ENCODE data around the gene TBC1D22A.
"Not testable (repeated sequence)": the region's sequence is repeated elsewhere in the genome, so short reads cannot be mapped to it uniquely, and the experiment has no call there.

TBC1D22A gene

GRCh38 chr22:47045691-47046410, 283.4 kb downstream of the TBC1D22A start:
- no peak for DNase-seq (ENCODE audit: low read depth in 2 of 2)

GRCh38 chr22:47046411-47047065, 284.1 kb downstream of the TBC1D22A start:
- no peak for DNase-seq (ENCODE audit: low read depth in 2 of 2)

- DNase-seq (ENCODE audit: low read depth in 2 of 2) = no peak
These were observed 285.1 kb downstream of the TBC1D22A start for GRCh38 chr22:47047321-47048122.

- no peak for DNase-seq (ENCODE audit: low read depth in 2 of 2)
These were observed 285.9 kb downstream of the TBC1D22A start for GRCh38 chr22:47048123-47049077.

GRCh38 chr22:47049078-47049624, 286.7 kb downstream of the TBC1D22A start:
- no peak for DNase-seq (ENCODE audit: low read depth in 2 of 2)

- DNase-seq (ENCODE audit: low read depth in 2 of 2) = not testable (repeated sequence)
These were observed 287.4 kb downstream of the TBC1D22A start for GRCh38 chr22:47049736-47050400.

GRCh38 chr22:47050401-47051051, 288.1 kb downstream of the TBC1D22A start:
- DNase-seq (ENCODE audit: low read depth in 2 of 2) = no peak

- DNase-seq (ENCODE audit: low read depth in 2 of 2) = no peak
These were observed 289.1 kb downstream of the TBC1D22A start for GRCh38 chr22:47051441-47052071.

GRCh38 chr22:47052236-47053012, 290.0 kb downstream of the TBC1D22A start:
- DNase-seq (ENCODE audit: low read depth in 2 of 2) = no peak

- no peak for DNase-seq (ENCODE audit: low read depth in 2 of 2)
These were observed 290.7 kb downstream of the TBC1D22A start for GRCh38 chr22:47053013-47053725.

GRCh38 chr22:47053726-47054141, 291.3 kb downstream of the TBC1D22A start:
- no peak for DNase-seq (ENCODE audit: low read depth in 2 of 2)

GRCh38 chr22:47054231-47055072, 292.0 kb downstream of the TBC1D22A start:
- DNase-seq (ENCODE audit: low read depth in 2 of 2) = no peak

- DNase-seq (ENCODE audit: low read depth in 2 of 2) = no peak
These were observed 292.6 kb downstream of the TBC1D22A start for GRCh38 chr22:47055073-47055355.

- DNase-seq (ENCODE audit: low read depth in 2 of 2) = no peak
These were observed 293.0 kb downstream of the TBC1D22A start for GRCh38 chr22:47055461-47055860.

GRCh38 chr22:47055921-47056320, 293.5 kb downstream of the TBC1D22A start:
- no peak for DNase-seq (ENCODE audit: low read depth in 2 of 2)

- no peak for DNase-seq (ENCODE audit: low read depth in 2 of 2)
These were observed 293.9 kb downstream of the TBC1D22A start for GRCh38 chr22:47056361-47056760.

GRCh38 chr22:47056776-47057470, 294.5 kb downstream of the TBC1D22A start:
- no peak for DNase-seq (ENCODE audit: low read depth in 2 of 2)

All from activated CD4-positive, alpha-beta T cell treated with anti-CD3 and anti-CD28 coated beads for 24 hours (primary cell).